OCI-M2 (cell line): Measurements from ENCODE around the gene EEFSEC.

Experiments
- DNase-seq: peaks from one replicate; lab custom pipeline; 2025; ENCODE audit not compliant: unreplicated experiment; lab: John Stamatoyannopoulos, UW

The EEFSEC gene

GRCh38 chr3:128383316-128384235, 230.3 kb downstream of the EEFSEC start:
- DNase-seq: no peak

GRCh38 chr3:128385080-128385832, 232.0 kb downstream of the EEFSEC start:
- no peak for DNase-seq

GRCh38 chr3:128388932-128389331, 235.7 kb downstream of the EEFSEC start:
- DNase-seq: no peak

- DNase-seq: no peak
Observed at GRCh38 chr3:128390867-128391266, 237.6 kb downstream of the EEFSEC start.

- no peak for DNase-seq
Observed at GRCh38 chr3:128392021-128392420, 238.7 kb downstream of the EEFSEC start.

GRCh38 chr3:128392818-128393544, 239.7 kb downstream of the EEFSEC start:
- no peak for DNase-seq

GRCh38 chr3:128394033-128394432, 240.8 kb downstream of the EEFSEC start:
- DNase-seq: no peak

GRCh38 chr3:128395046-128395445, 241.8 kb downstream of the EEFSEC start:
- no peak for DNase-seq

- DNase-seq: no peak
Observed at GRCh38 chr3:128395500-128396162, 242.3 kb downstream of the EEFSEC start.

- no peak for DNase-seq
Observed at GRCh38 chr3:128397484-128397883, 244.2 kb downstream of the EEFSEC start.

- no peak for DNase-seq
Observed at GRCh38 chr3:128398586-128398985, 245.3 kb downstream of the EEFSEC start.

GRCh38 chr3:128399221-128399915, 246.1 kb downstream of the EEFSEC start:
- DNase-seq: no peak

- DNase-seq: no peak
Observed at GRCh38 chr3:128400671-128401070, 247.4 kb downstream of the EEFSEC start.

- no peak for DNase-seq
Observed at GRCh38 chr3:128402319-128402718, 249.0 kb downstream of the EEFSEC start.

- no peak for DNase-seq
Observed at GRCh38 chr3:128402998-128403397, 249.7 kb downstream of the EEFSEC start.

- no peak for DNase-seq
Observed at GRCh38 chr3:128404276-128405068, 251.2 kb downstream of the EEFSEC start.

- DNase-seq: no peak
Observed at GRCh38 chr3:128405554-128406277, 252.4 kb downstream of the EEFSEC start.

- no peak for DNase-seq
Observed at GRCh38 chr3:128407247-128407646, 254.0 kb downstream of the EEFSEC start.
